PC-3 (cell line): ENCODE results near the gene BTAF1. TPM values are rescaled to one million over a fixed set of nuclear protein-coding genes. Genes with fewer than 3 reads are reported as not detected.

Experiments used
- ATAC-seq: fragments of 200-7000 bp; cut with Tn5 transposase; 2 replicates; pipeline ENCODE4 v1.9.1; 2020; ENCODE audit warnings: mild to moderate bottlenecking, moderate library complexity
- BruUV-seq: library from RNA; stranded (reverse); fragments of 400-500 nt; replicated peaks from 2 replicates; lab custom pipeline; 2021; lab: Mats Ljungman, UMichigan
- CTCF ChIA-PET: fragments of 300-600 bp; sonication (Branson Sonifier 250); formaldehyde crosslinking; loops from one replicate; lab custom pipeline; 2022; ENCODE audit warnings: antibody characterized with exemption; lab: Charles Lee
- POLR2A ChIA-PET: fragments of 300-600 bp; sonication (Branson Sonifier 250); formaldehyde crosslinking; loops from one replicate; lab custom pipeline; 2022; ENCODE audit warnings: antibody characterized with exemption; ENCODE audit not compliant: unreplicated experiment; lab: Charles Lee
- DNase-seq: peaks from one replicate; pipeline ENCODE4 v3.0.0-alpha.2; 2015
- H2AFZ ChIP-seq: fragments of 300-600 bp; sonication (generic); 2 replicates; pipeline ENCODE4 v1.6.0; 2016; ENCODE audit warnings: antibody characterized with exemption, low read length
- H3F3A ChIP-seq: fragments of 300-600 bp; sonication (generic); one replicate; pipeline ENCODE4 v1.6.0; 2017; ENCODE audit warnings: antibody characterized with exemption, low read length, control low read depth, mild to moderate bottlenecking; ENCODE audit not compliant: unreplicated experiment
- H3K27ac ChIP-seq: fragments of 300-600 bp; sonication (generic); 2 replicates; pipeline ENCODE4 v1.5.1; 2016; ENCODE audit warnings: mild to moderate bottlenecking, low read length
- H3K27me3 ChIP-seq: fragments of 300-600 bp; sonication (generic); 2 replicates; pipeline ENCODE4 v1.6.1; 2016; ENCODE audit warnings: low read length, mixed read lengths
- H3K36me3 ChIP-seq: fragments of 300-600 bp; sonication (generic); 2 replicates; pipeline ENCODE4 v1.6.1; 2016; ENCODE audit warnings: low read depth, mixed run types, low read length, mixed read lengths
- H3K4me1 ChIP-seq: fragments of 300-600 bp; sonication (generic); 2 replicates; pipeline ENCODE4 v1.5.1; 2016; ENCODE audit warnings: low read length; ENCODE audit not compliant: insufficient read depth
- H3K4me2 ChIP-seq: fragments of 300-600 bp; sonication (generic); 2 replicates; pipeline ENCODE4 v1.6.0; 2016; ENCODE audit warnings: low read length
- H3K4me3 ChIP-seq: fragments of 300-600 bp; sonication (generic); 2 replicates; pipeline ENCODE4 v1.5.1; 2016; ENCODE audit warnings: mild to moderate bottlenecking, low read length, mixed read lengths
- H3K79me2 ChIP-seq: fragments of 300-600 bp; sonication (generic); 2 replicates; pipeline ENCODE4 v1.6.1; 2017; ENCODE audit warnings: low read length, mixed read lengths
- H3K9ac ChIP-seq: fragments of 300-600 bp; sonication (generic); 2 replicates; pipeline ENCODE4 v1.6.0; 2016; ENCODE audit warnings: mild to moderate bottlenecking, low read length
- H3K9me2 ChIP-seq: fragments of 300-600 bp; sonication (generic); replicated peaks from 2 replicates; pipeline ENCODE4 v1.6.1; 2016; ENCODE audit warnings: mixed run types, low read length, mixed read lengths
- H3K9me3 ChIP-seq: fragments of 300-600 bp; sonication (generic); 2 replicates; pipeline ENCODE4 v1.6.1; 2016; ENCODE audit warnings: low read length, mixed read lengths
- H4K20me1 ChIP-seq: fragments of 300-600 bp; sonication (generic); 2 replicates; pipeline ENCODE4 v1.6.1; 2016; ENCODE audit warnings: low read length, mixed read lengths
- EZH2 ChIP-seq: fragments of 300-600 bp; sonication (generic); IDR thresholded peaks from one replicate; pipeline ENCODE4 v1.6.1; 2017; ENCODE audit warnings: antibody characterized with exemption, mild to moderate bottlenecking, low read length; ENCODE audit not compliant: unreplicated experiment
- EZH2phosphoT487 ChIP-seq: fragments of 300-600 bp; sonication (generic); IDR thresholded peaks from 2 replicates; pipeline ENCODE4 v1.6.1; 2018; ENCODE audit warnings: mild to moderate bottlenecking, antibody characterized with exemption, low read length, borderline replicate concordance
- intact Hi-C: fragments of 100-400 bp; cut with micrococcal nuclease; formaldehyde crosslinking; loops from 2 replicates; pipeline ENCODE4 v1.9.0; 2023
- total RNA-seq: library from RNA; depleted of rRNA; stranded (reverse); fragments of >200 nt; gene quantifications from 2 replicates; pipeline ENCODE4 v1.2.3, GENCODE V29; 2014
- TF ChIP-seq, protein P1 (sequence below): fragments of 300-600 bp; sonication (generic); conservative IDR thresholded peaks from 2 replicates; pipeline ENCODE4 v1.5.1; 2017; ENCODE audit warnings: antibody characterized with exemption, low read depth, mild to moderate bottlenecking, low read length

The BTAF1 gene
- total RNA-seq, 1 experiment from 2014 or later: 27.6 TPM

DNA sequence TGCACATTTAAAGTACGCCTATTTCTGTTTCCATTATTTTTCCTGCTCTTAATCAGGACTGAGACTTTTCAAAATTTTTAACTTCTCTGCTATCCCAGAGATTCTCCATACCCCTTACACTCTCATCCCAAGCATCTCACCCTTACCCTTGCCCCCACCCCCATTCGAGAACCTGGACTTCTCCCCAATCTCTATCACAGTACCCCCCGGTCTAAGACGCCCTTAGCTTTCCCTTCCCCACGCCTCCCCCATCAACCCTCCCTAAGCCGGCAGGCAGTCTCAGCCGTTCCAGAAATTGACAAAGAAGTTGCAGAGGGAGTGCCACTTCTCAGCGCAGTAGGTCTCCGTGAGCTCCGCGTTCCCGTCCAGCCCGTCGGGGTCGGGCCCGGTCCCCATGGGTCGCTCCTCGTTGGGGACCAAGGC, 15.6 kb upstream of the BTAF1 start:
- TF ChIP-seq EZH2phosphoT487 (no peak), EZH2 (no peak)
- TF ChIP-seq, protein P1, sequence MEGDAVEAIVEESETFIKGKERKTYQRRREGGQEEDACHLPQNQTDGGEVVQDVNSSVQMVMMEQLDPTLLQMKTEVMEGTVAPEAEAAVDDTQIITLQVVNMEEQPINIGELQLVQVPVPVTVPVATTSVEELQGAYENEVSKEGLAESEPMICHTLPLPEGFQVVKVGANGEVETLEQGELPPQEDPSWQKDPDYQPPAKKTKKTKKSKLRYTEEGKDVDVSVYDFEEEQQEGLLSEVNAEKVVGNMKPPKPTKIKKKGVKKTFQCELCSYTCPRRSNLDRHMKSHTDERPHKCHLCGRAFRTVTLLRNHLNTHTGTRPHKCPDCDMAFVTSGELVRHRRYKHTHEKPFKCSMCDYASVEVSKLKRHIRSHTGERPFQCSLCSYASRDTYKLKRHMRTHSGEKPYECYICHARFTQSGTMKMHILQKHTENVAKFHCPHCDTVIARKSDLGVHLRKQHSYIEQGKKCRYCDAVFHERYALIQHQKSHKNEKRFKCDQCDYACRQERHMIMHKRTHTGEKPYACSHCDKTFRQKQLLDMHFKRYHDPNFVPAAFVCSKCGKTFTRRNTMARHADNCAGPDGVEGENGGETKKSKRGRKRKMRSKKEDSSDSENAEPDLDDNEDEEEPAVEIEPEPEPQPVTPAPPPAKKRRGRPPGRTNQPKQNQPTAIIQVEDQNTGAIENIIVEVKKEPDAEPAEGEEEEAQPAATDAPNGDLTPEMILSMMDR: no peak
- Histone ChIP-seq H4K20me1 (no peaks in the 10 kb centered on the region), H3K36me3 (no peaks in the 10 kb centered on the region), H3K4me2 (peak overlapping the region; percentile 98), H3K27ac (no peak overlapping the region), H2AFZ (peak overlapping the region; percentile 98), H3K4me1 (0 out of 2 replicates have a peak, but pooled peaks cover 16% of the 10 kb centered on the region), H3F3A (no peaks in the 10 kb centered on the region), H3K9ac (peak overlapping the region; percentile 68), H3K9me3 (no peaks in the 10 kb centered on the region), H3K79me2 (0 out of 2 replicates have a peak, but pooled peaks cover 3% of the 10 kb centered on the region), H3K4me3 (peak overlapping the region; percentile 90), H3K27me3 (no peaks in the 10 kb centered on the region), H3K9me2 (no peaks in the 10 kb centered on the region)
- ChIA-PET CTCF (interaction anchor here (0.5 to 1.6 kb wide), 2 partner anchors 44 to 149 kb away, joined by 4 read pairs; no protein-coding TSS in a partner anchor), POLR2A (no interaction called here)
- intact Hi-C loops: no loop called here
- no TSS peak for BruUV-seq
- ATAC-seq (peak; percentile 23), DNase-seq (no peak)

- no peaks in the 10 kb centered on the region for H3K9me2 ChIP-seq
- 0 out of 2 replicates have a peak, but pooled peaks cover 16% of the 10 kb centered on the region for H3K4me1 ChIP-seq
- POLR2A ChIA-PET: no interaction called here
- H3K4me3 ChIP-seq: peak overlapping the region; percentile 90
- CTCF ChIA-PET: interaction anchor here (1.6 kb wide), 1 partner anchor 44 kb away, joined by 4 read pairs; no protein-coding TSS in a partner anchor
- H3K9ac ChIP-seq: peak overlapping the region; percentile 68
- no peaks in the 10 kb centered on the region for H3K9me3 ChIP-seq
- H4K20me1 ChIP-seq: no peaks in the 10 kb centered on the region
- H3F3A ChIP-seq: no peaks in the 10 kb centered on the region
- TF ChIP-seq EZH2phosphoT487: no peak
- TF ChIP-seq, protein P1: peak; percentile 54
- H3K27ac ChIP-seq: no peak overlapping the region
- H3K4me2 ChIP-seq: peak overlapping the region; percentile 98
- no peaks in the 10 kb centered on the region for H3K36me3 ChIP-seq
- no TSS peak for BruUV-seq
- ATAC-seq: peak; percentile 89
- peak; percentile 83 for DNase-seq
- H2AFZ ChIP-seq: peak overlapping the region; percentile 98
- no peaks in the 10 kb centered on the region for H3K27me3 ChIP-seq
- intact Hi-C loops: no loop called here
- H3K79me2 ChIP-seq: 0 out of 2 replicates have a peak, but pooled peaks cover 3% of the 10 kb centered on the region
Measured at GRCh38 chr10:91908337-91909116, 15.0 kb upstream of the BTAF1 start.
